SK-N-SH (cell line): ENCODE results near the gene ZCCHC17. TPM values are rescaled to one million over a fixed set of nuclear protein-coding genes. Genes with fewer than 3 reads are reported as not detected.

ENCODE experiments used
- CTCF ChIA-PET: fragments of 300-600, 350-600 bp; formaldehyde crosslinking; extraction: SDS; loops from one replicate; lab custom pipeline; 2021; lab: Yijun Ruan, JAX
- POLR2A ChIA-PET: fragments of 350-600 bp; sonication (Branson Sonifier 250); formaldehyde crosslinking; extraction: SDS; loops from one replicate; lab custom pipeline; 2020; ENCODE audit warnings: antibody characterized with exemption, inconsistent platforms; lab: Yijun Ruan, JAX
- DNase-seq: peaks from one replicate; pipeline ENCODE4 v3.0.0; 2012
- H2AFZ ChIP-seq: fragments of 200-600 bp; sonication (generic); 2 replicates; pipeline ENCODE4 v1.8.1; 2016; ENCODE audit warnings: antibody characterized with exemption, mild to moderate bottlenecking, low read depth
- H3F3A ChIP-seq: fragments of 200-600 bp; sonication (generic); replicated peaks from 2 replicates; pipeline ENCODE3; 2016; ENCODE audit warnings: antibody characterized with exemption, mild to moderate bottlenecking; ENCODE audit not compliant: insufficient read depth
- H3K27ac ChIP-seq, 2 experiments: fragments of 200-500 bp in 1 of 2; fragments of 200-600 bp in 1 of 2; sonication (Bioruptor generic) in 1 of 2; sonication (generic), shearing (Covaris generic) in 1 of 2; 2 replicates each; pipeline versions ENCODE4 v1.5.1 to v1.6.1; 2014 to 2016; ENCODE audit warnings: low read depth in 2 of 2, inconsistent platforms in 1 of 2, low read length in 1 of 2, mild to moderate bottlenecking in 1 of 2, mixed read lengths in 1 of 2
- H3K27me3 ChIP-seq: fragments of 200-600 bp; sonication (generic), shearing (Covaris generic); 2 replicates; pipeline ENCODE4 v1.6.1; 2016; ENCODE audit warnings: mixed run types; ENCODE audit not compliant: insufficient read depth
- H3K36me3 ChIP-seq, 2 experiments: fragments of 200-500 bp in 1 of 2; fragments of 200-600 bp in 1 of 2; sonication (Bioruptor generic) in 1 of 2; sonication (generic) in 1 of 2; replicated peaks in 1 of 2; 2 replicates each; pipeline versions ENCODE3 to v1.5.1; 2014 to 2016; ENCODE audit warnings: low read length in 1 of 2, mild to moderate bottlenecking in 1 of 2; ENCODE audit not compliant: insufficient read depth in 2 of 2, control insufficient read depth in 1 of 2
- H3K4me1 ChIP-seq, 2 experiments: fragments of 200-500 bp in 1 of 2; fragments of 200-600 bp in 1 of 2; sonication (Bioruptor generic) in 1 of 2; sonication (generic), shearing (Covaris generic) in 1 of 2; 2 replicates each; pipeline versions ENCODE4 v1.5.1 to v1.6.1; 2014 to 2016; ENCODE audit warnings: low read depth in 1 of 2, low read length in 1 of 2, mixed run types in 1 of 2; ENCODE audit not compliant: insufficient read depth in 2 of 2, control insufficient read depth in 1 of 2
- H3K4me2 ChIP-seq: fragments of 200-600 bp; sonication (generic), shearing (Covaris generic); 2 replicates; pipeline ENCODE4 v1.6.1; 2017; ENCODE audit warnings: mixed run types
- H3K4me3 ChIP-seq, 2 experiments: fragments of 200-500 bp in 1 of 2; fragments of 200-600 bp in 1 of 2; sonication (Bioruptor generic) in 1 of 2; sonication (generic), shearing (Covaris generic) in 1 of 2; 2 replicates each; pipeline versions ENCODE4 v1.5.1 to v1.8.1; 2014 to 2016; ENCODE audit warnings: low read depth in 2 of 2, inconsistent platforms in 1 of 2, low read length in 1 of 2, mild to moderate bottlenecking in 1 of 2, mixed read lengths in 1 of 2, moderate library complexity in 1 of 2
- H3K79me2 ChIP-seq: fragments of 200-600 bp; sonication (generic); 2 replicates; pipeline ENCODE4 v1.8.1; 2017; ENCODE audit warnings: mild to moderate bottlenecking; ENCODE audit not compliant: insufficient read depth
- H3K9ac ChIP-seq: fragments of 200-600 bp; sonication (generic); 2 replicates; pipeline ENCODE4 v1.6.1; 2017; ENCODE audit warnings: mixed run types
- H3K9me2 ChIP-seq: fragments of 200-600 bp; sonication (generic); 2 replicates; pipeline ENCODE4 v1.6.1; 2017; ENCODE audit warnings: mixed run types
- H3K9me3 ChIP-seq: fragments of 200-600 bp; sonication (generic); 2 replicates; pipeline ENCODE4 v1.6.1; 2017; ENCODE audit warnings: mixed run types, mild to moderate bottlenecking, moderate library complexity
- H4K20me1 ChIP-seq: fragments of 200-600 bp; sonication (generic); 2 replicates; pipeline ENCODE4 v1.6.1; 2017; ENCODE audit warnings: mild to moderate bottlenecking, mixed run types; ENCODE audit not compliant: insufficient read depth
- ELF1 ChIP-seq: IDR thresholded peaks from 2 replicates; pipeline ENCODE4 v1.4.0; 2012
- EP300 ChIP-seq, 2 experiments: IDR thresholded peaks; 2 replicates each; pipeline versions ENCODE4 v1.4.0 to v1.6.1; 2012; ENCODE audit warnings: borderline replicate concordance in 1 of 2, low read depth in 1 of 2, low read length in 1 of 2
- FOSL2 ChIP-seq: IDR thresholded peaks from 2 replicates; pipeline ENCODE4 v1.4.0; 2012; ENCODE audit warnings: low read depth, mild to moderate bottlenecking, moderate library complexity, borderline replicate concordance
- FOXJ3 ChIP-seq: sonication (generic); formaldehyde crosslinking; IDR thresholded peaks from 2 replicates; pipeline ENCODE4 v1.5.1; 2020; ENCODE audit warnings: mild to moderate bottlenecking, missing genetic modification reagents
- FOXM1 ChIP-seq: IDR thresholded peaks from 2 replicates; pipeline ENCODE4 v1.4.0; 2012; ENCODE audit warnings: low read depth, mild to moderate bottlenecking
- GABPA ChIP-seq: IDR thresholded peaks from 2 replicates; pipeline ENCODE4 v1.4.0; 2012; ENCODE audit warnings: low read depth, mild to moderate bottlenecking
- IRF3 ChIP-seq: fragments of 150-350 bp; IDR thresholded peaks from 2 replicates; pipeline ENCODE4 v1.6.1; 2016; ENCODE audit warnings: mild to moderate bottlenecking, low read depth, low read length
- JUND ChIP-seq: IDR thresholded peaks from 2 replicates; pipeline ENCODE4 v1.4.0; 2012
- MAX ChIP-seq: IDR thresholded peaks from 2 replicates; pipeline ENCODE4 v1.4.0; 2012; ENCODE audit warnings: low read depth
- MXI1 ChIP-seq: IDR thresholded peaks from 2 replicates; pipeline ENCODE4 v1.6.1; 2012; ENCODE audit warnings: mild to moderate bottlenecking, low read depth, low read length, improper control_type of control experiment
- NRF1 ChIP-seq: IDR thresholded peaks from 2 replicates; pipeline ENCODE4 v1.6.1; 2012; ENCODE audit warnings: low read depth, mild to moderate bottlenecking, low read length
- SIN3A ChIP-seq: IDR thresholded peaks from 2 replicates; pipeline ENCODE4 v1.6.1; 2012; ENCODE audit warnings: low read depth, mild to moderate bottlenecking, low read length, moderate library complexity, borderline replicate concordance
- SMC3 ChIP-seq: IDR thresholded peaks from 2 replicates; pipeline ENCODE4 v1.6.1; 2012; ENCODE audit warnings: low read depth, low read length, improper control_type of control experiment
- TEAD4 ChIP-seq: IDR thresholded peaks from 2 replicates; pipeline ENCODE4 v1.4.0; 2012; ENCODE audit warnings: mild to moderate bottlenecking, borderline replicate concordance; ENCODE audit not compliant: insufficient read depth
- USF1 ChIP-seq: IDR thresholded peaks from 2 replicates; pipeline ENCODE4 v1.4.0; 2012; ENCODE audit warnings: low read depth, borderline replicate concordance
- USF2 ChIP-seq: fragments of 150-350 bp; IDR thresholded peaks from 2 replicates; pipeline ENCODE4 v1.6.1; 2017; ENCODE audit warnings: antibody characterized with exemption, low read length, low read depth, borderline replicate concordance
- YY1 ChIP-seq: IDR thresholded peaks from 2 replicates; pipeline ENCODE4 v1.4.0; 2012; ENCODE audit warnings: low read depth, mild to moderate bottlenecking
- WGBS: methylation state at CpG from one replicate; pipeline ENCODE4 v1.1.6; 2017; ENCODE audit warnings: low lambda C conversion rate; 5-methylcytosine and 5-hydroxymethylcytosine counted together
- polyA plus RNA-seq, 3 experiments: library from polyadenylated mRNA; depleted of rRNA; stranded (reverse); fragments of >200 nt; gene quantifications; 2 replicates each; pipeline ENCODE4 v1.2.3, GENCODE V29; 2012
- TF ChIP-seq, protein P1 (sequence below): IDR thresholded peaks from 2 replicates; pipeline ENCODE4; 2012

Gene ZCCHC17
- polyA plus RNA-seq, 1 of the 3 experiments (the other 2 are of a cell fraction), result 25.8 TPM

- no peak for TF ChIP-seq NRF1
- no peak for TF ChIP-seq FOSL2
- TF ChIP-seq EP300 (IDR thresholded peaks at IDR 0.05; ENCODE audit: borderline replicate concordance in 1 of 2, low read depth in 1 of 2, low read length in 1 of 2), result no peak
- TF ChIP-seq USF1, result no peak
- TF ChIP-seq TEAD4, result no peak
- no peak for TF ChIP-seq GABPA
- TF ChIP-seq ELF1, result no peak
- TF ChIP-seq SMC3, result no peak
- TF ChIP-seq SIN3A, result no peak
- TF ChIP-seq FOXJ3 (CRISPR knock-in tag), result no peak
- TF ChIP-seq, all 33 proteins: peak for 0
Measured at GRCh38 chr1:31264790-31265386, 31.9 kb upstream of the ZCCHC17 start (continued).

- DNase-seq, result no peak
- POLR2A ChIA-PET, result interaction anchor here (0.6 kb wide), 1 partner anchor 29 kb away, joined by 3 read pairs; no protein-coding TSS in a partner anchor
- CTCF ChIA-PET, result interaction anchor here (1.1 to 4.3 kb wide), 2 partner anchors 82 to 104 kb away, joined by 5 to 28 read pairs; no protein-coding TSS in a partner anchor
Measured at GRCh38 chr1:31266547-31266946, 30.3 kb upstream of the ZCCHC17 start.

DNA sequence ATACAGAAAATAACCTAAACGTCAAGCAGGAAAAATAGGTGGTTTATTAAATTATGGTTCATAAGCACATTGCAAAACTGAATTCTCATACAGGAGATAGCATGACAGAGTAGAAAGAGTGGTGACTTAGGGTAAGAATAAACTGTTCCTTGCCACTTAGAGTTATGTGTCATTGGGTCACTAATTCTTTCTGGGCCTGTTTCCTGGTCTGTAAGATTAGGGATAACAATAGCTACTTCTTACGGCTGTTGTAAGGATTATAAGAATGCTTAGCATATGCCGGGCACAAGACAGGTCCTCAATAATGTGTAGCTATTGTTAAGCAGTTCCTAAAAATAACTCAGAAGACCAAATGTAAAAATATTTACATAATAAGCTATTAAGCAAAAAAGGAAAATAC is 24.5 kb upstream of the ZCCHC17 start:
- Histone ChIP-seq H3K4me1 (no peaks in the 10 kb centered on the region; a peak in 1 of 4 replicates), H3K9ac (no peak overlapping the region), H3K27ac (no peak overlapping the region), H3K4me3 (no peak overlapping the region), H3K27me3 (no peaks in the 10 kb centered on the region), H3K4me2 (no peak overlapping the region), H4K20me1 (no peaks in the 10 kb centered on the region), H3K9me3 (no peaks in the 10 kb centered on the region), H3K79me2 (peaks cover 23% of the 10 kb centered on the region), H2AFZ (no peak overlapping the region), H3K9me2 (no peaks in the 10 kb centered on the region), H3F3A (no peaks in the 10 kb centered on the region)
- POLR2A ChIA-PET, result no interaction called here
- WGBS, result 86% methylated on average over 3 of the region's 3 CpGs
- no peak for DNase-seq
- TF ChIP-seq USF2, result no peak
- TF ChIP-seq FOXM1, result no peak
- TF ChIP-seq NRF1, result no peak
- no peak for TF ChIP-seq MXI1
- no peak for TF ChIP-seq MAX
- TF ChIP-seq, protein P1, sequence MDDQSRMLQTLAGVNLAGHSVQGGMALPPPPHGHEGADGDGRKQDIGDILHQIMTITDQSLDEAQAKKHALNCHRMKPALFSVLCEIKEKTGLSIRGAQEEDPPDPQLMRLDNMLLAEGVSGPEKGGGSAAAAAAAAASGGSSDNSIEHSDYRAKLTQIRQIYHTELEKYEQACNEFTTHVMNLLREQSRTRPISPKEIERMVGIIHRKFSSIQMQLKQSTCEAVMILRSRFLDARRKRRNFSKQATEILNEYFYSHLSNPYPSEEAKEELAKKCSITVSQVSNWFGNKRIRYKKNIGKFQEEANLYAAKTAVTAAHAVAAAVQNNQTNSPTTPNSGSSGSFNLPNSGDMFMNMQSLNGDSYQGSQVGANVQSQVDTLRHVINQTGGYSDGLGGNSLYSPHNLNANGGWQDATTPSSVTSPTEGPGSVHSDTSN, result no peak
- TF ChIP-seq GABPA, result no peak
- no peak for TF ChIP-seq YY1
- TF ChIP-seq IRF3, result no peak
- TF ChIP-seq, all 33 proteins: peak for 0
- CTCF ChIA-PET, result interaction anchor here (2.0 to 4.6 kb wide), 2 partner anchors 8 to 88 kb away, joined by 6 to 26 read pairs; no protein-coding TSS in a partner anchor
- peaks cover 54 to 80% of the 10 kb centered on the region in 2 experiments for H3K36me3 ChIP-seq

More at GRCh38 chr1:31266547-31266946, 30.3 kb upstream of the ZCCHC17 start:
- no peaks in the 10 kb centered on the region for H3K79me2 ChIP-seq
- no peaks in the 10 kb centered on the region for H4K20me1 ChIP-seq
- WGBS, result 89% methylated on average over 2 of the region's 2 CpGs
- H3F3A ChIP-seq, result no peaks in the 10 kb centered on the region
- H3K9me3 ChIP-seq, result no peaks in the 10 kb centered on the region
- H3K9me2 ChIP-seq, result no peaks in the 10 kb centered on the region
- no peak overlapping the region for H3K4me2 ChIP-seq
- H2AFZ ChIP-seq, result no peak overlapping the region
- H3K27ac ChIP-seq, result no peak overlapping the region
- H3K4me1 ChIP-seq, result no peaks in the 10 kb centered on the region; a peak in 1 of 4 replicates
- no peak overlapping the region for H3K9ac ChIP-seq
- no peak for TF ChIP-seq SMC3
- TF ChIP-seq EP300 (IDR thresholded peaks at IDR 0.05; ENCODE audit: borderline replicate concordance in 1 of 2, low read depth in 1 of 2, low read length in 1 of 2), result no peak
- TF ChIP-seq JUND, result no peak
- peaks cover 66 to 89% of the 10 kb centered on the region in 2 experiments for H3K36me3 ChIP-seq
- H3K27me3 ChIP-seq, result no peaks in the 10 kb centered on the region
- H3K4me3 ChIP-seq, result no peak overlapping the region
